Panc1 (cell line): Measurements from ENCODE around the gene DNM3. TPM values are rescaled to one million over a fixed set of nuclear protein-coding genes. Genes with fewer than 3 reads are reported as not detected.

ENCODE experiments used
- ATAC-seq: fragments of 200-7000 bp; cut with Tn5 transposase; 2 replicates; pipeline ENCODE4 v1.9.1; 2020; ENCODE audit warnings: mild to moderate bottlenecking, moderate library complexity
- BruUV-seq: library from RNA; stranded (reverse); fragments of 400-500 nt; replicated peaks from 2 replicates; lab custom pipeline; 2021; lab: Mats Ljungman, UMichigan
- CTCF ChIA-PET: fragments of 300-600 bp; sonication (Branson Sonifier 250); formaldehyde crosslinking; loops from one replicate; lab custom pipeline; 2022; ENCODE audit warnings: antibody characterized with exemption; lab: Charles Lee
- POLR2A ChIA-PET: fragments of 300-600 bp; sonication (Branson Sonifier 250); formaldehyde crosslinking; loops from one replicate; lab custom pipeline; 2022; ENCODE audit warnings: antibody characterized with exemption; lab: Charles Lee
- DNase-seq: peaks from one replicate; pipeline ENCODE4 v3.0.0-alpha.2; 2010; ENCODE audit warnings: low read depth, low spot score
- H3K27ac ChIP-seq: 2 replicates; pipeline ENCODE4 v1.5.1; 2011; ENCODE audit warnings: mild to moderate bottlenecking, low read length, inconsistent platforms
- H3K27me3 ChIP-seq: fragments of 200-500 bp; sonication (Bioruptor generic); 2 replicates; pipeline ENCODE4 v1.6.0; 2014; ENCODE audit warnings: low read length, inconsistent platforms; ENCODE audit not compliant: control insufficient read depth, insufficient read depth
- H3K36me3 ChIP-seq: fragments of 200-500 bp; sonication (Bioruptor generic); 2 replicates; pipeline ENCODE4 v1.5.1; 2014; ENCODE audit warnings: inconsistent platforms, mild to moderate bottlenecking, low read length, moderate library complexity; ENCODE audit not compliant: control insufficient read depth, insufficient read depth
- H3K4me1 ChIP-seq: 2 replicates; pipeline ENCODE4 v1.5.1; 2011; ENCODE audit warnings: inconsistent platforms, mild to moderate bottlenecking, low read length, moderate library complexity; ENCODE audit not compliant: control insufficient read depth, insufficient read depth
- H3K4me3 ChIP-seq, 2 experiments: 2 replicates each; pipeline ENCODE4 v1.5.1; 2011 to 2012; ENCODE audit warnings: low read depth in 2 of 2, low read length in 2 of 2, mild to moderate bottlenecking in 2 of 2, inconsistent platforms in 1 of 2, moderate library complexity in 1 of 2
- H3K9me3 ChIP-seq: fragments of 200-500 bp; sonication (Bioruptor generic); 2 replicates; pipeline ENCODE4 v1.5.1; 2014; ENCODE audit warnings: low read depth, mild to moderate bottlenecking, inconsistent platforms, low read length, moderate library complexity; ENCODE audit not compliant: control insufficient read depth, insufficient read depth
- CTCF ChIP-seq: fragments of 450-650 bp; IDR thresholded peaks from 2 replicates; pipeline ENCODE4 v1.5.1; 2017; ENCODE audit warnings: mild to moderate bottlenecking
- POLR2AphosphoS5 ChIP-seq: IDR thresholded peaks from 2 replicates; pipeline ENCODE4 v1.6.1; 2012; ENCODE audit warnings: mild to moderate bottlenecking, low read depth, low read length, moderate library complexity
- REST ChIP-seq, 2 experiments: IDR thresholded peaks; 2 replicates each; pipeline ENCODE4 v1.6.1; 2011 to 2012; ENCODE audit warnings: low read depth in 2 of 2, control low read depth in 1 of 2, low read length in 1 of 2, mild to moderate bottlenecking in 1 of 2, moderate library complexity in 1 of 2; ENCODE audit not compliant: insufficient read depth in 1 of 2
- SIN3A ChIP-seq: IDR thresholded peaks from 2 replicates; pipeline ENCODE4 v1.6.1; 2012; ENCODE audit warnings: low read depth, mild to moderate bottlenecking, low read length, moderate library complexity, borderline replicate concordance; ENCODE audit not compliant: insufficient read depth
- TCF7L2 ChIP-seq: IDR thresholded peaks from 2 replicates; pipeline ENCODE4 v1.6.1; 2011; ENCODE audit warnings: mild to moderate bottlenecking, low read depth, low read length, inconsistent platforms
- in situ Hi-C: cut with HindIII; loops from 2 replicates; pipeline ENCODE4 v1.10.0; 2016; ENCODE audit warnings: low sequenced_read_pairs, low pct_unique_long_range_greater_than_20kb
- intact Hi-C: fragments of 100-400 bp; cut with micrococcal nuclease; formaldehyde crosslinking; loops from one replicate; pipeline ENCODE4 v1.10.0; 2022; ENCODE audit not compliant: unreplicated experiment
- total RNA-seq: library from RNA; stranded (reverse); gene quantifications from one replicate; pipeline ENCODE4 v1.2.1, GENCODE V29; 2021; ENCODE audit not compliant: unreplicated experiment

Gene DNM3
- total RNA-seq, 1 experiment from 2014 or later, result 0.46 TPM

GRCh38 chr1:172018727-172019311 is 177.5 kb downstream of the DNM3 start:
- Histone ChIP-seq H3K9me3 (0 out of 2 replicates have a peak, but pooled peaks cover 6% of the 10 kb centered on the region), H3K27me3 (no peaks in the 10 kb centered on the region), H3K4me1 (no peaks in the 10 kb centered on the region), H3K27ac (no peak overlapping the region), H3K4me3 (no peak overlapping the region), H3K36me3 (no peaks in the 10 kb centered on the region)
- ChIA-PET CTCF (no interaction called here), POLR2A (no interaction called here)
- no peak for TF ChIP-seq TCF7L2
- no peak for TF ChIP-seq POLR2AphosphoS5
- TF ChIP-seq REST (IDR thresholded peaks at IDR 0.05; ENCODE audit: insufficient read depth in 1 of 2, low read depth in 2 of 2, low read length in 1 of 2), result no peak
- TF ChIP-seq CTCF, result no peak
- TF ChIP-seq SIN3A, result no peak
- in situ Hi-C loops, result no loop called here
- no TSS peak for BruUV-seq
- no peak for DNase-seq
- intact Hi-C loops, result no loop called here
- no peak for ATAC-seq

- Histone ChIP-seq H3K27ac (no peak overlapping the region), H3K4me3 (no peak overlapping the region), H3K9me3 (0 out of 2 replicates have a peak, but pooled peaks cover 5% of the 10 kb centered on the region), H3K36me3 (no peaks in the 10 kb centered on the region), H3K4me1 (no peaks in the 10 kb centered on the region), H3K27me3 (no peaks in the 10 kb centered on the region)
- CTCF ChIA-PET, result no interaction called here
- TF ChIP-seq TCF7L2, result no peak
- in situ Hi-C loops (no loop called here), intact Hi-C loops (no loop called here)
- ATAC-seq (no peak), DNase-seq (no peak)
- POLR2A ChIA-PET, result no interaction called here
- no TSS peak for BruUV-seq
Observed at GRCh38 chr1:172019976-172020375, 178.7 kb downstream of the DNM3 start.

- BruUV-seq, result no TSS peak
- Histone ChIP-seq H3K27ac (no peak overlapping the region), H3K4me3 (no peak overlapping the region), H3K36me3 (no peaks in the 10 kb centered on the region), H3K4me1 (no peaks in the 10 kb centered on the region), H3K27me3 (no peaks in the 10 kb centered on the region), H3K9me3 (no peaks in the 10 kb centered on the region)
- ChIA-PET POLR2A (no interaction called here), CTCF (no interaction called here)
- no peak for TF ChIP-seq CTCF
- no peak for TF ChIP-seq TCF7L2
- TF ChIP-seq POLR2AphosphoS5, result no peak
- no peak for TF ChIP-seq SIN3A
- TF ChIP-seq REST (IDR thresholded peaks at IDR 0.05; ENCODE audit: insufficient read depth in 1 of 2, low read depth in 2 of 2, low read length in 1 of 2), result no peak
- no peak for DNase-seq
- no peak for ATAC-seq
- in situ Hi-C loops (no loop called here), intact Hi-C loops (no loop called here)
Observed at GRCh38 chr1:172024516-172024915, 183.2 kb downstream of the DNM3 start.
